Activated CD8-positive, alpha-beta memory T cell treated with anti-CD3 and anti-CD28 coated beads, Interleukin-2, amount 50 U/mL, for 1 hour (primary cell): Measurements from ENCODE around the gene NDUFV1.
"Not testable (repeated sequence)": the region's sequence is repeated elsewhere in the genome, so short reads cannot be mapped to it uniquely, and the experiment has no call there.

ENCODE experiments used
- DNase-seq: peaks from one replicate; pipeline ENCODE4 v3.0.0-alpha.2; 2020; ENCODE audit errors: extremely low read depth

Gene NDUFV1

DNA sequence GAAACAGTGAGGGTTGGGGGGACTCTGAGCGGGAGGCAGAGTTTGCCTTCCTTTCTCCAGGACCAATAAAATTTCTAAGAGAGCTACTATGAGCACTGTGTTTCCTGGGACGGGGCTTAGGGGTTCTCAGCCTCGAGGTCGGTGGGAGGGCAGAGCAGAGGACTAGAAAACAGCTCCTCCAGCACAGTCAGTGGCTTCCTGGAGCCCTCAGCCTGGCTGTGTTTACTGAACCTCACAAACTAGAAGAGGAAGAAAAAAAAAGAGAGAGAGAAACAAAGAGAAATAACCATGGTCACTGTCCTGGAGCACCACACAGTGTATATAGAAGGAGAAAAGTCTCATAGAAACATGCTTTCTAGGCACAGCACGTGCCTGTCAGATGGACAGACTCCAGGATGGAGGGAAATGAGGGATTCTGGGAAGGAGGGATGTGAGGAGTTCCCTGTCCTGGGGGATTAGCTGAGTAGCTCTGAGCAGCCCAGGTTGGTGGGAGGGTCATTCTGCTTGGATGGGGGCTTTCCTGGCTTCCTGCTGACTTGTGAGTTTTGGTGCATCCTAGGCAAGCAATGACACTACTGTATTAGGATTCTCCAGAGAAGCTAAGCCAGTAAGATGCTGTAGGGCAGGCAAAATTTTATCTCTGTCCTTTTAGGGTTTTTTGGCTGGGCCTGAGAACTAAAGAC lies 20.0 kb upstream of the NDUFV1 start:
- DNase-seq = no peak

DNA sequence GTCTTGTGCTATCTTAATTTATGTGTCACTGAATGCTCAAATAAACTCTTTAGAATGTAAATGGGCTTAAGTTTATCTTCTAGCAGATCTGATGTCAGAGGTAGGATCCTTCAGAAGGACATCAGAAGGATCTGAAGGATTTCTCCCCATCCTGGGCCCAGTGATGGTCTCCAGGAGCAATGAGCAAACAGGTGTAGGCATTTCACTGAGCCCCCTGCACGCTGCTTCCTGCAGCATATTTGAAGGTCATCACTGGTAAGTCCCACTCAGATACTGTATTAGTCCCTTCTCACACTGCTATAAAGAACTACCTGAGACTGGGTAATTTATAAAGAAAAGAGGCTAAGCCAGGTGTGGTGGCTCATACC lies 18.6 kb upstream of the NDUFV1 start:
- DNase-seq = no peak

DNA sequence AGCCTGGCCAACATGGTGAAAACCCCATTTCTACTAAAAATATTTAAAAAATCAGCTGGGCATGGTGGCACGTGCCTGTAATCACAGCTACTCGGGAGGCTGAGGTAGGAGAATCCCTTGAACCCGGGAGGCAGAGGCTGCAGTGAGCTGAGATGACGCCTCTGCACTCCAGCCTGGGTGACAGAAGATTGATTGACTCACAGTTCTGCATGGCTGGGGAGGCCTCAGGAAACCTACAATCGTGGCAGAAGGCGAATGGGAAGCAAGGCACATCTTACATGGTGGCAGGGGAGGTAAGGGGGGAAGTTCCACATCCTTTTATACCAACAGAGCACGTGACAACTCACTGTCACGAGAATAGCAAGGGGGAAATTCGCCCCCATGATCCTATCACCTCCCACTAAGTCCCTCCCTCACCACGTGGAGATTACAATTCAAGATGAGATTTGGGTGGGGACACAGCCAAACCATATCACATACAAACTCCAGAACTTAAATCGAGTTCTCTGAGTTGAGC lies 17.8 kb upstream of the NDUFV1 start:
- DNase-seq = not testable (repeated sequence)

DNA sequence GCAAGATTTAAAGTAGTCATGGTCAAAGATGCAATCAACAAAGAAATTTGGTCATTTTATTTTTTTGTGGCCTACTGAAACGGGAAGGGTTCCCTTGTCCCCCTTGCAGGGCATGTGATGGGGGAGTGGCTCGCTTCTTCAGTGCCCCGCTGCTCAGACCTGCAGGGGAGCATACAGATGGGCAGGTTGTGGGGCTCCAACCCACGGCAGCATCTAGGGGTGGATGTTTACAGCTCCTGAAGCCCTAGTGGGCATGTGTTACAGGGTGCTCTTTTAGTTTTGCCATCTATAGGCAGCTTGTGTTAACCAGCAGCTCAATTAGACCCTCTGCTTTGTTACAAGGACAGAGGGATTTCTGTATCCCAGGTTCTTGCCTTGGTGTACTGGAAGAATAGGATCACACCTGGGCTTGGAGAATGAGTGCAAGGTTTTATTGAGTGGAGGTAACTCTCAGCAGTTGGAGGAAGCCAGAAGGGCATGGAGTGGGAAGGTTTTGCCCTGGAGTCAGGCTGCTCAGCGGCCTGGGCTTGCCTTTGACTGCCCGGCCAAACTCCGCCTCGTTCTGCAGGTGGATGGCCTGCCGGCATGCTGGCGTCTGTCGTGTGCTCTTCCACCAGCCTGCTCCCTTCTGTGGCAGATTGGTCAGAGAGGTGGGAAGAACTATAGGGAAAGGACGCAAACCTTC lies 13.7 kb upstream of the NDUFV1 start:
- no peak for DNase-seq

DNA sequence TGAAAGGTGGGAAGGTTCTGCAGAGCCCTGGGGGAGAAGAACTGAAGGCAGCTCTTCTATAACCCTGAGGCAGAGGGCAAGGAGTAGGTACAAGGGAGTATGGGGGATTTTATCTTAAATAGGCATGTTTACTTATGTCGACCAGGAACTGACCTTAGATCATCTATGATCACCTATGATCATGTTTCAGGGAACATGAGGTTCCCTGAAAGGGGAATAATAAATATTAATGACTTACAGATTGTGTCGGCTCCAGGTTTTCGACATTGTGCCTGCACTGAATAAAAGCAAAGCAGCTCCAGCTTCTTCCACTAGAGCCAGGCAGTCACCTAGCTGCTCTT lies 13.2 kb upstream of the NDUFV1 start:
- no peak for DNase-seq

DNA sequence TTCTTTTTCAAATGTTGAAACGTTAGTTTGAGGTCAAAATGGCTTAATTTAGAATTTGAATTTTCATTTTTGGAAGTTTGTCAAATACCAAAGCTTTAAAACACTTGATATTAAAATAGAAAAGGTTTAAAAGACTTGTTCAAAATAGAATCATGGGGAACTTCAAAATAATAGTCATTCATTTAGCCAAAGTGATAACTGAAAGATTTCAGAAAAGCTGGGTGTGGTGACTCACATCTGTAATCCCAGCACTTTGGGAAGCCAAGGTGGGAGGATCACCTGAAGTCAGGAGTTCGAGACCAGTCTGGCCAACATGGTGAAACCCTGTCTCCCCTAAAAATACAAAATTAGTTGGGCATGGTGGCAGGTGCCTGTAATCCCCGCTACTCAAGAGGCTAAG lies 12.3 kb upstream of the NDUFV1 start:
- DNase-seq = no peak

DNA sequence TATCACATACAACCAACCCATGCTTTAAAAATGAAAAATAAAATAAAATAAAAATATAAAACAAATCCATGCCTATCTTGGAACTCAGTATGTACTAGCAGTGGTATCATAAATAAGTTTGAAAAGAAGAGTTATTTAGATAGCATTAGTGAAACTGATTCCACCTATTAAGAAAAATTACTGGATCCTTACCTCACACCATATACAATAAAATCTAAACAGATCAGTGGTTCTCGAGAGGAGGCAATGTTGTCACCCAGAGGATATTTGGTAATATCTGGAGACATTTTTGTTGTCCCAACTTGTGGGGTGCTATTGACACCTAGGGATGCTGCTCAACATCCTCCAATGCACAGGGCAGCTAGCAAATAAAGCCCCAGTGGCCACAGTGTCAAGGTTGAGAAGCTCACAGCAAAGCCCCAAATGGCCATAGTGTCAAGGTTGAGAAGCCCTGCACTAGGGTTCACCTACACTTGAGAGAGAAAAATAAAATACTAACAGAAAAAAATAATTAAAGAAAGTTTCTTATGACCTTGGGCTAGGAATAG lies 9.9 kb upstream of the NDUFV1 start:
- DNase-seq = no peak

DNA sequence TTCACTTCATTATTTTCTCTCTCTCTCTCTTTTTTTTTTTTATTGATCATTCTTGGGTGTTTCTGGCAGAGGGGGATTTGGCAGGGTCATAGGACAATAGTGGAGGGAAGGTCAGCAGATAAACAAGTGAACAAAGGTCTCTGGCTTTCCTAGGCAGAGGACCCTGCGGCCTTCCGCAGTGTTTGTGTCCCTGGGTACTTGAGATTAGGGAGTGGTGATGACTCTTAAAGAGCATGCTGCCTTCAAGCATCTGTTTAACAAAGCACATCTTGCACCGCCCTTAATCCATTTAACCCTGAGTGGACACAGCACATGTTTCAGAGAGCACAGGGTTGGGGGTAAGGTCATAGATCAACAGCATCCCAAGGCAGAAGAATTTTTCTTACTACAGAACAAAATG lies 9.3 kb upstream of the NDUFV1 start:
- not testable (repeated sequence) for DNase-seq

DNA sequence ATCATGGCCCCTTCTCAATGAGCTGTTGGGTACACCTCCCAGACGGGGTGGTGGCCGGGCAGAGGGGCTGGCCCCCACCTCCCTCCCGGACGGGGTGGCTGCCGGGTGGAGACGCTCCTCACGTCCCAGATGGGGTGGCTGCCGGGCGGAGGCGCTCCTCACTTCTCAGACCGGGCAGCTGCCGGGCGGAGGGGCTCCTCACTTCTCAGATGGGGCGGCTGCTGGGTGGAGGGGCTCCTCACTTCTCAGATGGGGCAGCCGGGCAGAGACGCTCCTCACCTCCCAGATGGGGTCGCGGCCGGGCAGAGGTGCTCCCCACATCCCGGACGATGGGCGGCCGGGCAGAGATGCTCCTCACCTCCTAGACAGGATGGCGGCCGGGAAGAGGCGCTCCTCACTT lies 8.8 kb upstream of the NDUFV1 start:
- DNase-seq = not testable (repeated sequence)

DNA sequence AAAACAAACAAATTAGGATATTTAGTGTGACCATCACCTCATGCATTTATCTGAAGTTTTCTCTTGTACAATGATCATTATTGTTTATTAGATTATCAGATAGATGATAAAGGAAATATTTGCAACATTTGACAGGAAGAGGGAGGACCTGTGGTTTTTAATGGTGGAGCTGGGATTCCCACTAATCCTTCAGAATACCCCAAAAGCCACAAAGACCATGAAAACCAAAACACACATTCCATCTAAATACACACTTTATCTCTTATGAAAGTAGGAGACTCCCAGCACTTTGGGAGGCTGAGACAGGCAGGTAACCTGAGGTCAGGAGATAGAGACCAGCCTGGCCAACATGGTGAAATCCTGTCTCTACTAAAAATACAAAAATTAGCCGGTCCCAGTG lies 7.6 kb upstream of the NDUFV1 start:
- no peak for DNase-seq

DNA sequence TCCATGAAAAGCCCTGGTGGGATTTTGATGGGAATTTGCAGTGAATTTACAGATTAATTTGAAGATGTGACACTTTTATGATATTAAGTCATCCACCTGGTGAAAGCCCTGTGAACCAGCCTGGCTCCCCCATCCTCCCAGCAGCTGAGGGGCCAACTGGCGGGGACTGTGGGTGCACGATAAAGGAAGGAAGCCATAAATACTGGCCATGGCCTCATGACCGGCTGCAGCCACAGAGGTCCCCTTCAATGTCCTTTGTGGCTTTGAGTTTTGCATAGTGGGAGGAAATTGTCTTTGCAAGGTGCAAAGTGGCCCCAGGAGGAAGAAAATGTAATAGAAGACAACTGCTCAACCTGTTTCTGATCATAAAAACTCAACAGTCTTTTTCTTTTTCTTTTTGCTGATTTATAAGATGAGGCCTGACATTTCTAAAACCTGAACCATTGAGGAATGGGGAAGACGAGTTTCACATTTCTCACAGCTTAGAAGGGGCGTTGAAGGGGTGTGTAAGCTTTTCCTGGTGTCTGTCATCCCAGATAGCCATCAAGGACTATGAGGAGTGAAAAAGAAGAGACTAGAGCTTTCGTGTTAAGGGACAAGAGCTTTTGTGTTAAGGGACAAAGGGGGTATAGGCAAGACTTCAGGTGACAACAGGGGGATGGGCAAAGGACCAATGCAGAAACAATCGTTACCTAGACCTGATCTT lies 6.3 kb upstream of the NDUFV1 start:
- DNase-seq = no peak

DNA sequence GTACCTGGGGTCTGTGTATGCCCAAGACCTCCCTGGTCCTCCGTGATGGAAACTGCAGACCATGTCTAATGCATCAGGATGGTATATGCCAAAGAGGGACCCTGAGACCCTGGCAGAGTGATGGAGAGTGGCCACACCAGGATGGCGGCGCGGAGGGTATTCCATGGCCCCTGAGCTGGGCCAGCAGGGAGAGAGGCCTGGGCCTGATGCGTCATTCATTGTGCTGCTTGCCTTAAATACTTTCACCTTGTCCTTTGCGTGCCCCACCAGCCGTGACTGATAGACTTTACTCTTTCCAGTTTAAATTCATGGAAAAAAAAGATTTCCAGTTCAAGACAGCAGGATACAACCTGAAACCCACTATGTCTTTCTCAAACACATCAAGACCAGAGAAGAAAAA lies 5.6 kb upstream of the NDUFV1 start:
- DNase-seq = no peak

DNA sequence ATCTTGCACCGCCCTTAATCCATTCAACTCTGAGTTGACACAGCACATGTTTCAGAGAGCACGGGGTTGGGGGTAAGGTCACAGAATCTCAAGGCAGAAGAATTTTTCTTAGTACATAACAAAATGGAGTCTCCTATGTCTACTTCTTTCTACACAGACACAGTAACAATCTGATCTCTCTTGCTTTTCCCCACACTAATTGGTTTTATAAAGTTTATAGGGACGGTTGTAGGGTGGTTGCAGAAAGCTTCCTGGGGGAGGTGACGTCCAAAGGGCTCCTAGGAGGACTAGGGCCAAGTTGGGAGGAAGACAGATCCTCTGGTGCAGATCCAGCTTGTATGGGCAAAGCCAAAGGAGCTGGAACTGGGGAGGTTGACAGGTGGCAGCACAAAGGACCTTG lies 2.6 kb upstream of the NDUFV1 start:
- DNase-seq = not testable (repeated sequence)

DNA sequence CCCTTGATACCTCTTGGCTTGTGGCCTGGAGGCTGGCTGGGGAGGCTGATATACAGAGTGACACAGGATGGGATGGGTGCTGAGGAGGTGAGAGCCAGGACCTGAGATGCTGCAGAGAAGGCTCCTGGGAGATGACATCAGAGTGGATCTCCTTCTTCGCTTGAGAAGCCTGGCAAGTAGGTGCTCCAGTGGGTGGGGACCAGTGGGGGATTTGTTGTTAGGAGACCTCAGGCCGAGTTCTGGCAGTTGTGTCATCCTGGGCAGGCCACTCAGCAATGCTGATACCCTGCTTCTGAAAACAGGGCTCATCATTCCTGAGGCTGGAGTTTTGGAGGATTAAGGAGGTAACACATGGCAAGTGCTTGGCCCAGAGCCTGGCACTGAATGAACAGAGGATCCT lies 1.9 kb upstream of the NDUFV1 start:
- DNase-seq = no peak

DNA sequence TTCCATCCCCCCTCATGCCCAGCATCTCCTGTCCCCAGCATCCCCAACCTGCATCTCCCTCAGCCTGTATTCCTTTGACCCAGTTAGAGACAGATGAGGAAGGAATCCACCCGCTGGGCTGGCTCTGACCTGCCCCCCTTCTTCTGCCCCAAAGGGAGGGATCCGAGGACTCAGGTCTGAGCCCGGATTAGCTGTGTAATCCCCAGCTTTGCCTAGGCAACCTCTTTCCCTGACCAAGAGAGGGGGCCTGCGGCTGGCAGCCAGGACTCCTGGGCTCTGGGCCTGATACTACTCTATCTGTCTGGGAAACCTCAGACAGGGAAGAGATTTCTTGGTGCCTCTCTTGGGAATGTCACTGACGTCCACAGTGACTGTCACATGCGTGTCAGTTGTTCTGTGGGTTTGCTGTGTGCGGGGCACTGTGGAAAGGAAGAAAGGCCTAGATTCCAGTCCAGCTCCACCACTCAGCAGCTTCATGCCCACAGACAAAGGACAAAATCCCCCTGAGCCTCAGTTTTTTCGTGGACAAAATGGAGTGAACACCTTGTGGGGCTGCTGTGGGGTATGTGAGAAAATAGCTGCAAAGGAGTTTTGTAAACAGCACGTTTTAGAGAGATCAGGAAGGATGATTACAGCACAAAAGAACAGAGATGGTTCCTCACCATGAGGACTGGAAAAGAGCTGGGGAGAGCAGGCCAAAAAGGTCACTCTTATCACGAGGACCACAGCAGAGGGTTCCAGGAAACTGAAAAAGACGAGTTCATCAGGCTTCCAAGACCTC lies 1.3 kb upstream of the NDUFV1 start:
- DNase-seq = no peak

DNA sequence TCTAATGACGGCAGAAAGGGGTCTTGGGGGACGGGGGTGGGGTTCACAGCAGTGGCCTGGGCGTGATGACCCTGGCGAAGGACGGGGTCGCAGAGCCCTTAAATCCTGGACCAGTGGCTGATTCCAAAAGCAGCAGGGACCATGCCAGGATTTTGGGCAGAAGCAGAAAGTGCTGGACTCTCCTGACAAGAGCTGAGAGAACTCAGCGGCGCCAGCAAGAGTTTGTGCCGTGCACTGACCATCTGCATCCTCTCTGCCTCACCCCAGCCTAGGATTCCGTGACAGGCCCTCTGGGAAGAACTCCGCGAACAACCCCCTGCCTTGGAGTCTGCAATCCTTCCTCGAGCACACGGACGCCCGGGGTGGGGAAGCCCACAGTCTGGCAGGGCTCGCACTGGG lies 644 bp upstream of the NDUFV1 start:
- no peak for DNase-seq

DNA sequence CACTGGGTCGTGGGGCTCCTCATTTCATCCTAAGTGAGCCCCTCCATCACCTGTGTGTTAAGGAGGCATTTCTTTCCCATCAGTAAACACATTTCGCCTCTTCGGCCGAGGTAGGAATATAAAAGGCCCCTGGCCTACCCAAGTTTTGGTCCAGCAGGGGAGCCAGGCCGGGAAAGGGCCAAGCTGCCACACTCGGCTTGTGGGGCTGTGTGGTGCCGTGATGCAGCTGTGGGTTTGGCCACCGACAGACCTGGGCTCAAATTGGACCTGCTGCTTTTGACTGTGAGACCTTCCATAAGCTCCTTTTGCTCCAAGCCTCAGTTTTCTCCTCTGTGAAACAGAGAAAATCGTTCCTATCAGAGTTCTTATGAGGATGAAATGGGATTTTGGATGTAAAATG lies 771 bp downstream of the NDUFV1 start:
- DNase-seq = no peak

DNA sequence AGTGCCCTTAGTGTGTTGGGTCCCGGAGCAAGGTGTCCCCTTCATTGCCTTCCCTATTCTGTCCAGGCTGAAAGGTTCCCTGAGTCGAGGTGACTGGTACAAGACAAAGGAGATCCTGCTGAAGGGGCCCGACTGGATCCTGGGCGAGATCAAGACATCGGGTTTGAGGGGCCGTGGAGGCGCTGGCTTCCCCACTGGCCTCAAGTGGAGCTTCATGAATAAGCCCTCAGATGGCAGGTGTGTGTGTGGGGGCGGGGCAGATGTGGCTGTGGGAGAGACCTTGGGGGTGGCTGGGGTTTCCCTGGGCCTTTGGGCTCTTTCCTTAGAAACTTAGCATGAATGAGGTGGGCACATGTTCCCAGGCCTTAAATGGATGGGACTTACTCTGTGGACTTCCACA lies 1.8 kb downstream of the NDUFV1 start:
- DNase-seq = no peak

DNA sequence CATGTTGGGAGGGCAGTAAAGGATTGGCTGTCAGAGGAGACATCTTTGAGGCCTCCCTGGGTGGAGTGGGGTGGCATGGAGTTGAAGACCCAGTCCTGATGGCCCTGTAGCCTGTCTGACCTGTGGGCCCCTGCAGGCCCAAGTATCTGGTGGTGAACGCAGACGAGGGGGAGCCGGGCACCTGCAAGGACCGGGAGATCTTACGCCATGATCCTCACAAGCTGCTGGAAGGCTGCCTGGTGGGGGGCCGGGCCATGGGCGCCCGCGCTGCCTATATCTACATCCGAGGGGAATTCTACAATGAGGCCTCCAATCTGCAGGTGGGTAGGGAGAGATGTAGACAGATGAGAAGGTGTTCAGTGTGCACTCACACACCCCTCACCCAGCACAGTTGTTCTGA lies 2.6 kb downstream of the NDUFV1 start:
- no peak for DNase-seq

DNA sequence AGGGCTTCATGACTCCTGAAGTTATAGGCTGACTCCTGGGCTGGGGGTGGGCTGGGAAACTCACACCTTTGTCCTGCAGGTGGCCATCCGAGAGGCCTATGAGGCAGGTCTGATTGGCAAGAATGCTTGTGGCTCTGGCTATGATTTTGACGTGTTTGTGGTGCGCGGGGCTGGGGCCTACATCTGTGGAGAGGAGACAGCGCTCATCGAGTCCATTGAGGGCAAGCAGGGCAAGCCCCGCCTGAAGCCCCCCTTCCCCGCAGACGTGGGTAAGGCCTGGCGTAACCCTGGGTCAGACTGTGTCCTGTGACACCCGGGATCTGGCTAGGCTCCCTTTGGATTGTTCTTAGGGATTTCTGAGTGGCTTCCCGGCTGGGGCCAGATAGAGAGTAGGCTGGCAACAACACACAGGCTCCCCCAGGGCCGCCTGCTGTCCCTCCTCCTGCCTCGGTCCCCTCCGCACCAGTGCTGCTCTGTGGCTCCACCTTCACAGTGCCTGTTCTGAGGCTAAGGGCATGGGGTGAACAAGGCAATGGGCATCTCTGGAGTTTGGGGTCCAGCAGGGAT lies 3.6 kb downstream of the NDUFV1 start:
- DNase-seq = no peak

DNA sequence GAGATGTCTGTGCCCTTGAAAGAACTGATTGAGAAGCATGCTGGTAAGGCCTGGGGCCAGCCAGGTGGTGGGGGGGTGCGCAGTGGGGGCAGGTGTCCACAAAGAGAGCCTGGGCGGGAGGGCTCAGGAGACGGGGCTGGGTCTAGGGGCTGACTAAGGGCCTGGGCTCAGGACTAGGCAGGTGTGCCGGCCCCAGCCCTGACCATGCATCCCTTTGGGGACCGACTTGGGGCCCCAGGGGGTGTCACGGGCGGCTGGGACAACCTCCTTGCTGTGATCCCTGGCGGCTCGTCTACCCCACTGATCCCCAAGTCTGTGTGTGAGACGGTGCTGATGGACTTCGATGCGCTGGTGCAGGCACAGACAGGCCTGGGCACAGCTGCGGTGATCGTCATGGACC lies 4.4 kb downstream of the NDUFV1 start:
- DNase-seq = no peak
